Activated T-helper 1 cell treated with anti-CD3 and anti-CD28 coated beads, Interleukin-12 subunit alpha, Interleukin-12 subunit beta, Interleukin-2, Interleukin-4 antibody, amounts not matched to agents 30 ng/mL and 10 ng/mL and 1 ng/mL, durations not matched to agents 14 hours and 24 hours and 36 hours (primary cell): ENCODE results near the gene R3HDM2. TPM values are rescaled to one million over a fixed set of nuclear protein-coding genes. Genes with fewer than 3 reads are reported as not detected.
A peak's percentile ranks its signal among the peaks of the same experiment; 100 is the strongest.
"Not testable (repeated sequence)": the region's sequence is repeated elsewhere in the genome, so short reads cannot be mapped to it uniquely, and the experiment has no call there.

Experiments used
- DNase-seq: peaks from one replicate; pipeline ENCODE4 v3.0.0; 2021; ENCODE audit warnings: low spot score
- H3K27ac Mint-ChIP-seq: one replicate; pipeline ENCODE4 v1.8.0; 2021; ENCODE audit warnings: mild to moderate bottlenecking, mixed read lengths
- H3K27me3 Mint-ChIP-seq: one replicate; pipeline ENCODE4 v1.8.0; 2022; ENCODE audit warnings: mild to moderate bottlenecking, moderate library complexity, mixed read lengths; ENCODE audit not compliant: insufficient read depth
- H3K36me3 Mint-ChIP-seq: one replicate; pipeline ENCODE4 v1.8.0; 2021; ENCODE audit warnings: low read depth, mixed read lengths
- H3K4me1 Mint-ChIP-seq: one replicate; pipeline ENCODE4 v1.8.0; 2021; ENCODE audit warnings: low read depth, mixed read lengths
- H3K4me3 Mint-ChIP-seq: one replicate; pipeline ENCODE4 v1.8.0; 2021; ENCODE audit warnings: mild to moderate bottlenecking, moderate library complexity, mixed read lengths
- H3K9me3 Mint-ChIP-seq: one replicate; pipeline ENCODE4 v1.8.0; 2021; ENCODE audit warnings: mixed read lengths
- intact Hi-C: fragments of 100-400 bp; cut with micrococcal nuclease; formaldehyde crosslinking; loops from one replicate; pipeline ENCODE4 v1.15.1; 2024
- total RNA-seq: library from RNA; stranded (reverse); gene quantifications from 2 replicates; pipeline ENCODE4 v1.2.3, GENCODE V29; 2022

Gene R3HDM2
- total RNA-seq, 1 donor from 2014 or later = 44.6 TPM

- H3K9me3 Mint-ChIP-seq, H3K27ac Mint-ChIP-seq, H3K4me3 Mint-ChIP-seq, H3K4me1 Mint-ChIP-seq, intact Hi-C loops, H3K36me3 Mint-ChIP-seq, DNase-seq: not testable (repeated sequence)
- peaks cover 13% of the 10 kb centered on the region for H3K27me3 Mint-ChIP-seq
Observed at GRCh38 chr12:57441393-57441792, 10.6 kb upstream of the R3HDM2 start.

GRCh38 chr12:57439762-57440266, 9.0 kb upstream of the R3HDM2 start:
- Mint-ChIP-seq H3K27ac (no peak overlapping the region), H3K9me3 (peaks cover 8% of the 10 kb centered on the region), H3K4me3 (no peak overlapping the region), H3K4me1 (peaks cover 4% of the 10 kb centered on the region), H3K27me3 (peaks cover 13% of the 10 kb centered on the region), H3K36me3 (peaks cover 4% of the 10 kb centered on the region)
- intact Hi-C loops = no loop called here
- no peak for DNase-seq

DNA sequence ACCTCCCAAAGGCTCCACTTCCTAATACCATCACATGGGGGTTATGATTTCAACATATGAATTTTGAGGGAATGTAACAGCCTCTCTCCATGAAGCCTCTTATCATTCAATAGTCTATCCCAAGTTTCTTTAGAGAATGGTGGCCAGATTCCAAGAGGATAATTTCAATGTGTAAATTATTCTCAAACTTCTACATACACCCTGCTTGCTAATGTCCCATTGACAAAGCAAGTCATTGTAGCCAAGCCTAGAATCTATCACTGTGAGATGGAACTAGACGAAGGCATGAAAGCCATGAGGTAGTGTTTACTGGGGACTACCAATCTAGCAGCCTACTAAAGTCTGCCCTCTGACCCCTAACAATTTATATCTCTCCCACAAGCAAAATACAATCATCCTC, 7.6 kb upstream of the R3HDM2 start:
- no peak overlapping the region for H3K4me3 Mint-ChIP-seq
- H3K9me3 Mint-ChIP-seq = peaks cover 8% of the 10 kb centered on the region
- DNase-seq = no peak
- H3K27ac Mint-ChIP-seq = no peak overlapping the region
- peaks cover 4% of the 10 kb centered on the region for H3K36me3 Mint-ChIP-seq
- intact Hi-C loops = no loop called here
- H3K4me1 Mint-ChIP-seq = peaks cover 4% of the 10 kb centered on the region
- peaks cover 13% of the 10 kb centered on the region for H3K27me3 Mint-ChIP-seq

DNA sequence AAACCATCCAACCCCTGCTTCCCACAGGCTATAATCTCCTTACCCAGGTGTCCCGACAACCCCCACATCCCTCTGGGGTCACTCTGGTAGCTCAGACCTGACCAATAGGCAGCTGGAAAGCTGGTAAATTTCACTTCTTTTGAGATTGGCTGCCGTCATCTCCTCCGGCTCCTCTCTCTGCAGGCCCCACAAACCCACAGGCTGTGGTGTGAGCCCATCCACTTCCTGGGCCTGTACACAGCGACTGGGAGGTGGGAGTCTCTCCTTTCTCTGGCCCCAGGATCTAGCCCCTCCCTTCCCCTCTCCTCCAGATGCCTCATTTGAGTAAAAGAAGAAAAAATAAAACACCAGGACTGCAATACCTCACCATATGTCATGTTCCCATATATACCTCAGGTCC, 4.5 kb upstream of the R3HDM2 start:
- H3K4me3 Mint-ChIP-seq = peak overlapping the region; percentile 22
- H3K27me3 Mint-ChIP-seq = peaks cover 2% of the 10 kb centered on the region
- intact Hi-C loops = no loop called here
- H3K9me3 Mint-ChIP-seq = no peaks in the 10 kb centered on the region
- DNase-seq = no peak
- H3K27ac Mint-ChIP-seq = peak overlapping the region; percentile 25
- no peaks in the 10 kb centered on the region for H3K36me3 Mint-ChIP-seq
- peaks cover 15% of the 10 kb centered on the region for H3K4me1 Mint-ChIP-seq

DNA sequence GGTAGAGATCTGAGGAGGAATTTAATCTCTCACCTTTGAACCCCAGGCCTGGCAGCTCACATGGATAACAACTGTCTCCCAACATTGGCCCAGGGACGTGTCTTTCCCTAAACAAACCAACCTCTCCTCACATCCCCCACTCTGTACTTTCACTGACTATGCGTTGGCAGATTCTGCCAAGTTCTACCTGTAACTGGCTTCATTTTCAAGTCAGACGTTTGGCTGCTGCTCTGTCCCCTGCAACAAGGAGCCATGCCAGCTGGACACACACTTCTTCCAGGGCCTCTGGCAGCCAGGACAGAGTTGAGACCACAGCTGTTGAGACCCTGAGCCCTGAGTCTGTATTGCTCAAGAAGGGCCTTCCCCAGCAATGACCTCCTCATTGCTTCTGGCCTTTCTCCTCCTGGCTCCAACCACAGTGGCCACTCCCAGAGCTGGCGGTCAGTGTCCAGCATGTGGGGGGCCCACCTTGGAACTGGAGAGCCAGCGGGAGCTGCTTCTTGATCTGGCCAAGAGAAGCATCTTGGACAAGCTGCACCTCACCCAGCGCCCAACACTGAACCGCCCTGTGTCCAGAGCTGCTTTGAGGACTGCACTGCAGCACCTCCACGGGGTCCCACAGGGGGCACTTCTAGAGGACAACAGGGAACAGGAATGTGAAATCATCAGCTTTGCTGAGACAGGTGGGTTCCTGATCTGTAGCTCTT, 3.8 kb upstream of the R3HDM2 start, which contains the start of gene INHBC:
TSS of gene INHBC (plus strand) at position 268 of the 707 bp plus-strand sequence. CDS start at position 371, 103 bp downstream.
- no peaks in the 10 kb centered on the region for H3K9me3 Mint-ChIP-seq
- H3K4me3 Mint-ChIP-seq = peak within 1 kb of the TSS; percentile 22
- no peak for DNase-seq
- peaks cover 21% of the 10 kb centered on the region for H3K4me1 Mint-ChIP-seq
- intact Hi-C loops = no loop called here
- H3K27me3 Mint-ChIP-seq = peaks cover 2% of the 10 kb centered on the region
- peak within 1 kb of the TSS; percentile 25 for H3K27ac Mint-ChIP-seq
- no peaks in the 10 kb centered on the region for H3K36me3 Mint-ChIP-seq

GRCh38 chr12:57433370-57433769, 2.5 kb upstream of the R3HDM2 start:
- H3K27ac Mint-ChIP-seq = no peak overlapping the region
- no peak overlapping the region for H3K4me3 Mint-ChIP-seq
- H3K9me3 Mint-ChIP-seq = no peaks in the 10 kb centered on the region
- H3K36me3 Mint-ChIP-seq = peaks cover 5% of the 10 kb centered on the region
- no peaks in the 10 kb centered on the region for H3K27me3 Mint-ChIP-seq
- intact Hi-C loops = no loop called here
- H3K4me1 Mint-ChIP-seq = peaks cover 28% of the 10 kb centered on the region
- DNase-seq = no peak

DNA sequence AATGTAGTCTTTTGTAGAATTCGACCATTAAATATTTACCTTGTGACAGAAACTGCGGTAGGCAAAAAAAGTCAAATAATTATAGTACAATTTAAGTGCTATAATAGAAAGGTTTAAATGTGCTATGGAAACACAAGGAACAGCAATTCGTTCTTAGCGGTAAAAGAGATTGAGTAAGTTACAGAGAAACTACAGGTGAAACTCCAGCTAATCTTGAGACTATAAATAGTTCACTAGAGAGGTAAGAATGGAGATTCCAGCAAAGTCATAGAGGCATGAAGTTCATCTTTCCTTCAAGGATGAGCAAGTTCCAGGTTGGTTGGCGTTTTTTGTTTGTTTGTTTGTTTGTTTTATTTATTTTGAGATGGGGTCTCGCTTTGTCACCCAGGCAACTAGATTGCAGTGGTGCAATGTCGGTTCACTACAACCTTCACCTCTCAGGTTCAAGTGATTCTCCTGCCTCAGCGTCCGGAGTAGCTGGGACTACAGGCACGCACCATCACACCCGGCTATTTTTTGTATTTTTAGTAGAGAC, 878 bp upstream of the R3HDM2 start:
- Mint-ChIP-seq H3K4me1 (peaks cover 29% of the 10 kb centered on the region), H3K4me3 (peak overlapping the region; percentile 92), H3K27me3 (no peaks in the 10 kb centered on the region), H3K9me3 (no peaks in the 10 kb centered on the region), H3K27ac (peak overlapping the region; percentile 98), H3K36me3 (peaks cover 5% of the 10 kb centered on the region)
- intact Hi-C loops = loop anchor here (1.0 to 2.0 kb wide), 4 partner anchors 28 to 151 kb away; partner anchors contain the start of genes DDIT3, GLI1 and MARS1
- no peak for DNase-seq

DNA sequence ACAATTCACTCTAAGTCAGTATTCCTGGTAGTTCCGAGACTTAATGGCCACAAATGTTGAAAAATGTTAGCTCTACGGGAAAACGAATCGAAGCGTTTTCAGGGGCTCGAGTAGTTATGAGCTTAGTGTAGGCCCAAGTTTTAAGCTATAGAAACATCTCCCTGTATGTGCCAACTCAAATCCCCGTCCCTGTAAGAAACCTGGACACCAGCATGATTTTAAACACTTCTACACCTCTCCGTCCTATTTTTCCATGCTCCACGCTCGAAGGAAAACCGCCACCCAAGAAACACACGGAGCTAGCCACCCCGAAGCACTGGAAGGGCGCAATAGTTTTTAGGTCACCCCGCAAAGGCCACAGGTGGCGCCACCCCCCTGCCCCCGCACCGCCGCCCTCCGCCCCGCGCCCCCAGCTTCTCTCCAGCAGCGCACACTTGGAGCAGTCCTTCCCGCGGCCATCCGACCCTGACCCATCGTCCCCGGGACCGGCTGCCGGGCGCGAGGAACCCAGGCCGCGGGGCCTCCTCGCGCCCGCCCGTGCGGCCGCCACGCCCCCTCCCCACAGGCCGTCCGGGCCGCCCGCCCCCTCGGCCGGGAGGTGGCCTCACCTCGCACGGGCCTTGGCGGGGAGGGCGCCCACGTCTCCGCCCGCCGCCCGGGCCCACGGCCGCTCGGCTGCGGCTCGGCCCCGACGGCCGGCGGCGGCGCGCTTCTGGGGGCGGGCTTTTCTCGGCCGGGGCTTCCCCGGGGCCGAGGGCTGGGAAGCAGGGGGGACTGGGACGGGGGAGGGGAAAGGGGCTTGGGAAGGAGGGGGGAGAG, 522 bp downstream of the R3HDM2 start:
- Mint-ChIP-seq H3K36me3 (peaks cover 7% of the 10 kb centered on the region), H3K9me3 (no peaks in the 10 kb centered on the region), H3K4me3 (peak overlapping the region; percentile 98), H3K4me1 (peaks cover 32% of the 10 kb centered on the region), H3K27me3 (no peaks in the 10 kb centered on the region), H3K27ac (peak overlapping the region; percentile 99)
- intact Hi-C loops = loop anchor here (2.0 kb wide), 1 partner anchor 58 kb away; the partner anchor contains the start of gene MARS1
- DNase-seq = peak; percentile 57

DNA sequence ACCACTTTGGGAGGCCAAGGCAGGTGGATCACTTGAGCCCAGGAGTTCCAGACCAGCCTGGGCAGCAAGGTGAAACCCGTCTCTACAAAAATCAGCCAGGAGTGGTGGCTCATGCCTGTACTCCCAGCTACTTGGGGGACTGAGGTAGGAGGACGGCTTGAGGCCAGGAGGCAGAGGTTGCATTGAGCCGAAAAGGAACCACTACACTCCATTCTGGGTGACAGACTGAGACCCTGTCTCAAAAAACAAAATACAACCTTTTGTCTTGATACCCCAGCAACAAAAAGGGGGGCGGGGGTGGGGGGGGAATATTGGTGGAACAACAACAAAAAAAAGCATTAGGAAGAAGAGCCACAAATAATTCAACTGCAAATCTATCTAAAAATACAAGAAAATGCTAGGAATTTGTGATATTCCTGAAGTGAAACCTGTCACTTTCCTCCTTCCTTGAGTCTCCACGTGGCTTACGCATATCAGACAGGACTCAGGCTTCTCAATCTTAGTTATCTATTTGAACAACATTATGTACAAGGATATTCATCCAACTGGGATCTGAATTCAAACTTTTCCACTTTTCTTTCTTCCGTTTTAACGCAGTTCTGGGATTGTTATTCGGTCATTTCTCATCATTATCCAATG, 1.3 kb downstream of the R3HDM2 start:
- peaks cover 29% of the 10 kb centered on the region for H3K4me1 Mint-ChIP-seq
- no peak for DNase-seq

GRCh38 chr12:57428965-57429364, 1.9 kb downstream of the R3HDM2 start:
- intact Hi-C loops = no loop called here
- H3K27ac Mint-ChIP-seq = peak overlapping the region; percentile 80
- no peaks in the 10 kb centered on the region for H3K9me3 Mint-ChIP-seq

More for the DNA sequence above, 1.3 kb downstream of the R3HDM2 start:
- peak overlapping the region; percentile 98 for H3K4me3 Mint-ChIP-seq
- H3K27me3 Mint-ChIP-seq = no peaks in the 10 kb centered on the region
- H3K27ac Mint-ChIP-seq = peak overlapping the region; percentile 99
- H3K9me3 Mint-ChIP-seq = no peaks in the 10 kb centered on the region
- peaks cover 8% of the 10 kb centered on the region for H3K36me3 Mint-ChIP-seq
- intact Hi-C loops = loop anchor here (2.0 kb wide), 1 partner anchor 59 kb away; the partner anchor contains the start of gene MARS1

DNA sequence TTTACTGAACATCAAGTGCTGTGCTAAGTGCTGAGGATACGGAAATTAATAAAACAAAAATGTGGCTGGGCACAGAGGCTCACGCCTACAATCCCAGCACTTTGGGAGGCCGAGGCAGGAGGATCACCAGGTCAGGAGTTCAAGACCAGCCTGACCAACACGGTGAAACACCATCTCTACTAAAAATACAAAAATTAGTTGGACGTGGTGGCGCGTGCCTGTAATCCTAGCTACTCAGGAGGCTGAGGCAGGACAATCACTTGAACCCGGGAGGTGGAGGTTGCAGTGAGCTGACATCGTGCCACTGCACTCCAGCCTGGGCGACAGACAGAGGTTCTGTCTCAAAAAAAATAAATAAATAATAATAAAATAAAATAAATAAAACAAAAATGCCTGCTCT, 3.9 kb downstream of the R3HDM2 start:
- H3K27me3 Mint-ChIP-seq, H3K9me3 Mint-ChIP-seq, intact Hi-C loops, DNase-seq, H3K4me3 Mint-ChIP-seq, H3K27ac Mint-ChIP-seq: not testable (repeated sequence)
- Mint-ChIP-seq H3K36me3 (peaks cover 19% of the 10 kb centered on the region), H3K4me1 (peaks cover 29% of the 10 kb centered on the region)

More at GRCh38 chr12:57428965-57429364, 1.9 kb downstream of the R3HDM2 start:
- Mint-ChIP-seq H3K4me1 (peaks cover 29% of the 10 kb centered on the region), H3K36me3 (peaks cover 11% of the 10 kb centered on the region), H3K27me3 (no peaks in the 10 kb centered on the region), H3K4me3 (peak overlapping the region; percentile 82)
- DNase-seq = no peak

GRCh38 chr12:57420482-57420881, 10.4 kb downstream of the R3HDM2 start:
- intact Hi-C loops = no loop called here
- no peak overlapping the region for H3K27ac Mint-ChIP-seq

More at GRCh38 chr12:57420482-57420881, 10.4 kb downstream of the R3HDM2 start:
- no peak for DNase-seq
- Mint-ChIP-seq H3K27me3 (no peaks in the 10 kb centered on the region), H3K36me3 (peaks cover 24% of the 10 kb centered on the region), H3K9me3 (no peaks in the 10 kb centered on the region), H3K4me3 (no peak overlapping the region), H3K4me1 (peaks cover 4% of the 10 kb centered on the region)
